SK-N-MC (cell line): ENCODE results near the gene IZUMO4.

ENCODE experiments used
- DNase-seq: peaks from one replicate; pipeline ENCODE4 v3.0.0-alpha.2; 2011; ENCODE audit warnings: low read depth, low spot score
- H3K27ac ChIP-seq: fragments of 200-600 bp; sonication (generic); 2 replicates; pipeline ENCODE4 v1.5.1; 2016; ENCODE audit warnings: mixed run types
- H3K36me3 ChIP-seq: fragments of 200-600 bp; sonication (generic); 2 replicates; pipeline ENCODE4 v1.6.1; 2017; ENCODE audit warnings: antibody characterized with exemption, low read length, mixed read lengths; ENCODE audit not compliant: insufficient read depth
- H3K4me3 ChIP-seq: fragments of 200-600 bp; sonication (generic); 2 replicates; pipeline ENCODE4 v1.5.1; 2016
- H3K9ac ChIP-seq: fragments of 200-600 bp; sonication (generic); 2 replicates; pipeline ENCODE4 v1.8.0; 2017; ENCODE audit warnings: mixed run types, mixed read lengths; ENCODE audit not compliant: insufficient read length
- H3K9me3 ChIP-seq: fragments of 200-600 bp; sonication (generic); 2 replicates; pipeline ENCODE4 v1.6.1; 2017; ENCODE audit warnings: low read depth, mild to moderate bottlenecking, antibody characterized with exemption, low read length, moderate library complexity, mixed read lengths
- EZH2 ChIP-seq: fragments of 200-600 bp; sonication (generic); IDR thresholded peaks from one replicate; pipeline ENCODE4 v1.6.1; 2017; ENCODE audit warnings: antibody characterized with exemption
- FOXP2 ChIP-seq: optimal IDR thresholded peaks from 2 replicates; pipeline ENCODE3; 2011; ENCODE audit warnings: mild to moderate bottlenecking, moderate library complexity; ENCODE audit not compliant: insufficient read depth; ENCODE audit errors: extremely low read length, control extremely low read depth
- POLR2AphosphoS5 ChIP-seq: IDR thresholded peaks from 2 replicates; pipeline ENCODE4 v1.6.1; 2012; ENCODE audit warnings: mild to moderate bottlenecking, low read depth, low read length, borderline replicate concordance

Gene IZUMO4

GRCh38 chr19:2097203-2097885 is 629 bp downstream of the IZUMO4 start:
- Histone ChIP-seq H3K9ac (no peak overlapping the region), H3K36me3 (peaks cover 16% of the 10 kb centered on the region; the same call in 1 of the 2 replicates), H3K4me3 (peak overlapping the region; percentile 79), H3K9me3 (no peaks in the 10 kb centered on the region), H3K27ac (no peak overlapping the region)
- TF ChIP-seq FOXP2 (no peak), POLR2AphosphoS5 (no peak), EZH2 (no peak)
- no peak for DNase-seq

- Histone ChIP-seq H3K27ac (no peak overlapping the region), H3K9ac (no peak overlapping the region), H3K4me3 (no peak overlapping the region), H3K36me3 (peaks cover 16% of the 10 kb centered on the region; the same call in 1 of the 2 replicates), H3K9me3 (no peaks in the 10 kb centered on the region)
- TF ChIP-seq POLR2AphosphoS5 (no peak), EZH2 (no peak), FOXP2 (no peak)
- DNase-seq, result no peak
Observed at GRCh38 chr19:2097886-2098327, 1.2 kb downstream of the IZUMO4 start.

GRCh38 chr19:2099054-2099501 is 2.4 kb downstream of the IZUMO4 start:
- no peak for TF ChIP-seq FOXP2
- TF ChIP-seq POLR2AphosphoS5, result no peak
- no peak for TF ChIP-seq EZH2
- DNase-seq, result no peak
- H3K9me3 ChIP-seq, result no peaks in the 10 kb centered on the region
- H3K9ac ChIP-seq, result no peak overlapping the region
- H3K27ac ChIP-seq, result no peak overlapping the region
- H3K4me3 ChIP-seq, result no peak overlapping the region
- H3K36me3 ChIP-seq, result peaks cover 17% of the 10 kb centered on the region; the same call in 1 of the 2 replicates

GRCh38 chr19:2099937-2100718 is 3.4 kb downstream of the IZUMO4 start:
- TF ChIP-seq FOXP2 (no peak), POLR2AphosphoS5 (no peak), EZH2 (no peak)
- no peak for DNase-seq
- H3K27ac ChIP-seq, result no peak overlapping the region
- H3K9ac ChIP-seq, result no peak overlapping the region
- peaks cover 25% of the 10 kb centered on the region; the same call in 1 of the 2 replicates for H3K36me3 ChIP-seq
- H3K4me3 ChIP-seq, result no peak overlapping the region
- no peaks in the 10 kb centered on the region for H3K9me3 ChIP-seq

GRCh38 chr19:2100719-2101061 is 4.0 kb downstream of the IZUMO4 start:
- DNase-seq, result no peak
- no peak overlapping the region for H3K9ac ChIP-seq
- H3K36me3 ChIP-seq, result peaks cover 31% of the 10 kb centered on the region; the same call in 1 of the 2 replicates
- no peak overlapping the region for H3K4me3 ChIP-seq
- H3K27ac ChIP-seq, result no peak overlapping the region
- TF ChIP-seq POLR2AphosphoS5, result no peak
- TF ChIP-seq EZH2, result no peak
- TF ChIP-seq FOXP2, result no peak
- H3K9me3 ChIP-seq, result no peaks in the 10 kb centered on the region

GRCh38 chr19:2101417-2102335 is 5.0 kb downstream of the IZUMO4 start:
- Histone ChIP-seq H3K9me3 (no peaks in the 10 kb centered on the region), H3K27ac (no peak overlapping the region), H3K9ac (no peak overlapping the region), H3K36me3 (peaks cover 41% of the 10 kb centered on the region), H3K4me3 (no peak overlapping the region)
- TF ChIP-seq FOXP2 (no peak), POLR2AphosphoS5 (no peak), EZH2 (no peak)
- DNase-seq, result no peak

- TF ChIP-seq EZH2, result no peak
- Histone ChIP-seq H3K9me3 (no peaks in the 10 kb centered on the region), H3K36me3 (peaks cover 53% of the 10 kb centered on the region), H3K9ac (no peak overlapping the region), H3K4me3 (no peak overlapping the region), H3K27ac (peak overlapping the region; percentile 46; the same call in 1 of the 2 replicates)
- DNase-seq, result no peak
Observed at GRCh38 chr19:2103045-2103707, 6.5 kb downstream of the IZUMO4 start.
